HG03457 (cell line): ENCODE results near the gene TBXAS1.
"Not testable (repeated sequence)": the region's sequence is repeated elsewhere in the genome, so short reads cannot be mapped to it uniquely, and the experiment has no call there.

Experiments
- ATAC-seq: cut with Tn5 transposase; IDR thresholded peaks from one replicate; pipeline ENCODE4 v1.9.1; 2021; ENCODE audit warnings: moderate number of reproducible peaks; ENCODE audit not compliant: unreplicated experiment

Gene TBXAS1

DNA sequence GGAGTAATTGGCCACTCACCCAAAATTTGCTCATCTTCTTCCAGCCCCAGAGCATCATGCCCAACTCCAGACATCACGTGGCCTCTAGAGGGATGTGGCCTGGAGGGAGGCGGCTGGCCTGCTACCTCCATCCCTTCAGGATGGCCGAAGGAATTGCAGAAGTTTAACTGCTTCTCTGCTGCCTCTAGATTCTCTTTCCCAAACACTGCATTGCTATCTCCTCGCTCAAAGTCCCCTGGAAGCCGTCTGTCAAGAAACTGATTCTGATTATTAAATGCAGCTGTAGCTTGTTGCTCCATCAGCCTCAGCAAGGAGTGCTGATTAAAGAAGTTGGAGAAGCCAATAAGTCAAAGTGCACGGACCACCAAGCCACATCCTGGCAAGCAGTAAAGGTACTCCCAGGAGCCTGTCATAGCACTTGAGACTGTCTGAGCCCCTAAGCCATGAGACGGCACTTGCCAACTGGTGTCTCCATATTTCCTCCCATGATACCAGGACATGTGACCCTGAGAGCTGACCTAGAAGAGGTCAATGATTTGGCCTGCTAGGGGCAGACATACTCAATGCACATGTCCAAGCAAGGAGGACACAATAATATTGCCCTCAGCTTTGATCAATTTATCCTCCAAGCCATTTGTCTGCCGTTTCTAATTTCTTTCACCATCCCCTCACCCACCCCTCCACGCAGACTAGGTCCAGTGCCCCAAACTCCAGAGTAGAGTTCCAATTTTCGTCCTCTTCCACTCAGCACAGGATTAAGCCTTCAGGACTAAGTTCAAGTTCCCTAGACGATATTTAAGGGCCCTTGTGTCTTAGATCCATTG, 84.2 kb downstream of the TBXAS1 start:
- ATAC-seq = no peak

DNA sequence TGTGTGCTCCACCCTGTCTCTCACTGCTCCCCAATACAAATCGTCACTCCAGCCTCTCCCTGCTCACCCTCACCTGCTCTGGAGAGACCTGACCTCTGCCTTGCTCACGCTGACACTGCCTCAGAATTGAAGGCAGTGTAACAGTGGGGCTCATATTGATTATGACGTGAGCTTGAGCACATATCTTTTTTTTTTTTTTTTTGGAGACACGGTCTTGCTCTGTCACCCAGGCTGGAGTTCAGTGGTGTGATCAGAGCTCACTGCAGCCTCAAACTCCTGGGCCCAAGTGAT, 84.7 kb downstream of the TBXAS1 start:
- no peak for ATAC-seq

GRCh38 chr7:139914306-139915267, 85.5 kb downstream of the TBXAS1 start:
- no peak for ATAC-seq

DNA sequence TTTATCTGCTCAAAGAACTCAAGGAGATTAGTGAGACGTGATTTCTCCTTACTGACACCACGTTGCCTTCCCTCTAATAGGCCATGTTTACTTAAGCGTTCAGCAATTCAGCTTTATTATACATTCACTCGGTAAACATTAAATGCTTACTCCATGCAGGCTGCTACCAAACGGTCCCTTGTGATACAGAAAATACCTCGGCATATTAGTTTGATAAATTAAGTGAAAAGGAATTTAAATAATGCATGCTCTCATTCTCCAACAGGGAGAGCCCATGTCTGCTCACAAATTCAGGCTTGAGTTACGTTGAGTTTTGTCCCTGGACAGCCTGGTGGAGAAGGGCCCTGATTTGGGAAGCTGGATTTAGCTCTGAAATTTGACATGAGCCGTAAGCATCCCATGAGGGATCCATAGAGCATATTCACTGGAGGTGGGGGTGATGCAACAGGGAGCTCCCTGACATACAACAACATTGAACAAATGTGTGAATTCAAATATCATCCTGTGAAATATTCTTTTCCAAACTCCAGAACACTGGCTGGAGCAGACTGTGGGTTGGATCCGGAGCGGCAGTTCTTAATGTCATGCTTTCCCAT, 86.3 kb downstream of the TBXAS1 start:
- ATAC-seq = no peak

DNA sequence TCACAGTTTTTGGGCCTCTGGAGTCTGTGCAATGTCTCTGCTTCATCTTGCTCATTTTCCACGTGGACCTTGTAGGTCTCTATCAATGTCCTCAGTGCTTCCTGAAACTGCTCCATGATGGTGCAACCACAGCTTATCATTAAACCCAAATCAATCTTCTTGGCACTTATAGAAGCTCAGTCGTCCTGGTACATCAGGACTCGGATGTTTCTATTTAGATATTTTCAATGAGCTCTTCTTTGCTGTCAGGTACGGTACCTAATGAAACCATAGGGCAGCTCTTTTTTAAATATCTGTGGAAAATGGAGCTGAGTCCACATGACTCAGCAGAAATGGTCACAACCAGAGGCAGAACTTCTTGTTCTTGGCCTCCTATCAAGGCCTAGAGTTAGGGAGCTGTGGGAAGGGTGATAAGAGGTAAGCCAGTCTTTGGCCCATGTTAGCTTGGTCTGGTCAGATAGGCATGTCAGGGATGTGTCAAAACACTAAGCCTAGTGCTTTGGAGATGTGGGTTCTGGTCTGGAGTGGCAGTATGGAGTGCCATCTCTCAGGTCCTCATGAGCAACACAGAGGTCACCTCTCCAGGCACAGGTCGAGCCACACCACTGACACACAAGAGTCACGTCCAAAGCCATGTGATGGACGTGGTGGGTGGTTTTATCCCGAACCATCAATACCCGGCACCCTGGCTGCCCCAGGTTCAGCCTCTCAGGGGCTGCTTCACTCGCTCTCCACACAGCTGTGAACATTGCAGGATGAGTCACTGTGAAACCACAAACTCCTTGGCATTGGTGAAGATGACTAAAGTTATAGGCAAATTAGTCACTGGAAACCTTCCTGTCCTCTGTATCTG, 87.0 kb downstream of the TBXAS1 start:
- peak; percentile 82 for ATAC-seq

DNA sequence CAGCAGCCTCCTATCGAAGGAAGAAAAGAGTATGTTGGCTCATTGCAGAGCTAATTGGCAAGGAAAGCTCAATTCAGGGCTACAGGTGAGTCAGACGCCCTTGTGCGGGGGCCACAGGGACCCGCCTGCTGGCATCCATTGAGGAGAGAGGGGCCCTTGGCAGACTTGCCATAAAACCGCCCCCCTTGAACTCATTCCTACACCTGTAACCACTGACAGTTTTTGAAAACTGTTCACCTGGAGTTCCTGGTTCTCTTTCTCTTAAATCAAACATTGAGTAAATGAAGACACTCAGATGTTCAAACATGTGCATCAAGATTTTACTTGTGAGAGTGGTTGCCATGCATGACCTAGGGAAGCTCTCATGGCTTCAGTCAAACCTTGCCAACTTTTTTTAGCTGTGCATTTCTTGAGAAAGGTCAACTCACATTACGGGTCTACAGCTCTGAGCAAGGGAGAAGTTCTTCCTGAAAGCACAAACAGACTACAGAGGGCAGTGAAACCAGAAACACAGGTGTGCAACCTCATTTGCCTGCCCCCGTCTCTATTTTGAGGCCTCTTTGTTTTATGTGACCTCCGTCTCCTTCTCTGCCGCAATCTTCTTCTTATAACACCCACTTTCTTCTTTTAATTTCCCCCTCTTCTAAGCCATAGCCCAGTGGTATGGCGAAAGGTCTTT, 87.8 kb downstream of the TBXAS1 start:
- ATAC-seq = peak; percentile 55

DNA sequence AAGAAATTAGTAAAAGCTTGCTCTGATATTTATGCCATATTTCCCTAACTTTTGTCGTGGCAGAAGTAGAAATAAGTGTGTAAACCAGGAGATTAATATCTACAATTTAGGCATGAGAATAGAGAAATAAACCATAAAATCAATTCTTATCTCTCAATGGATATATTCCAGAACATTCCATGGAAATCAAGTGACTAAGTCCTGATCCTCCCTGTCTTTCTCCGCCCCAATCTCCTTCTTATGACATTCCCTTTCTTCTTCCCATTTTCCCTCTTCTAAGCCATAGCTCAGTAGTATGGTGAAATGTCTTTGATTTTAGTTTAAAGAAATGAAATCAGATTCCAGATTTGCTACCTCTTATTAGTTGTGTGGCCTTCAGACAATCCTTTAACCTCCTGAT, 88.8 kb downstream of the TBXAS1 start:
- ATAC-seq = no peak

GRCh38 chr7:139918480-139918879, 89.4 kb downstream of the TBXAS1 start:
- ATAC-seq = no peak

DNA sequence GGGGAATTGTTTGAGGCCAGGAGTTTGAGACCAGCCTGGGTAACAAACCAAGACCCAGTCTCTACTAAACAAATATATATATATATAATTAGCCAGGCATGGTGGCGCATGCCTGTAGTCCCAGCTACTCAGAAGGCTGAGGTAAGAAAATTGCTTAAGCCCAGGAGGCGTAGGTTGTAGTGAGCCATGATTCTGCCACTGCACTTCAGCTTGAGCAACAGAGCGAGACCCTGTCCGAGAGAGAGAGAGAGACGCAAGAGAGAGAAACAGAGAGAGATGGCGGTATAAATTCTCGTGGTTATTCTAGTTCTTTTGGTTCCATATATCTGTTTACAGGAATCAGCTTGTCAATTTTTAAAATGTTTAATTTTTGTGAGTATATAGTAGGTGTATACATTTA, 94.0 kb downstream of the TBXAS1 start:
- no peak for ATAC-seq

DNA sequence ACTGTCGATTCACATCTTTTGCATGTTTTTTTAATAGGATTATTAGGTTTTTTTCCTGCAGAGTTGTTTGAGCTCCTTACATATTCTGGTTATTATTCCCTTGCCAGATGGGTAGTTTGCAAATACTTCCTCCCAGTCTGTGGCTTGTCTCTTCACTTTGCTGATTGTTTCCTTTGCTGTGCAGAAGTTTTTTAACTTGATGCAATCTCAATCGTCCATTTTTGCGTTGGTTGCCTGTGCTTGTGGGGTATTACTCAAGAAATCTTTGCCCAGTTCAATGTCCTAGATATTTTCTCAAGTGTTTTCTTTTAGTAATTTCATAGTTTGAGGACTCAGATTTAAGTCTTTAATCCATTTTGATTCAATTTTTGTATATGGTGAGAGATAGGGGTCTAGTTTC, 95.4 kb downstream of the TBXAS1 start:
- no peak for ATAC-seq

- ATAC-seq = not testable (repeated sequence)
Observed at GRCh38 chr7:139929221-139929620, 100.2 kb downstream of the TBXAS1 start.

DNA sequence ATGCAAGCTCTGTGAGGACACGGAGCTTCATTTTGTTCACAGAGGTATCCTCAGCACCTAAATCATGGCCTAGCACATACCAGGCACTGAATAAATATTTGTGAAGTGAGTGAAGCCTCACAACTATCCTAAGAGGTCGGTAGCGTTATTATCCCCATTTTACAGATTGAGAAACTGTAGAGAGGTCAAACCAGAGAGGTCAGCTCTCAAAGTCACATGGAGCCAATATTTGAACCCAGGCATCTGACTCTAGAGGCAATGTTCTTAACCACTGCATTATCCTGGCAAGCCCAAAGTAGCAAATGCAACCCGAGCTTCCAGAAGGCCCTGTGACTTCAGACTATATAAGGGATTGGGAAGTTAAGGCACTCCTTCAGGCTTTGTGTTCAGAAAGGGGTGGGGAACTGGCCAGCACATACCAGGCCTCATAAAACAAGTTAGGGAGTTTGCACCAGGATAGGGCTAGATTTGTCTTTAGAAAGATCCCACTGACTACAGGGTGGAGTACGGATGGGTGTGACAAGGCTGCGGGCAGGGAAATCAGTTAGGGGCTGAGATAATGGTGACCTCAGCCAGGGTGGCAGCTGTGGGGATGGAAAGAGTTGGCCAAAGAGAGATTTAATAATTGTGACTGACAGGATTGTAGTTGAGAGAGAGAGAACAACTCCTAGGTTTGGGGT, 101.4 kb downstream of the TBXAS1 start:
- ATAC-seq = no peak

DNA sequence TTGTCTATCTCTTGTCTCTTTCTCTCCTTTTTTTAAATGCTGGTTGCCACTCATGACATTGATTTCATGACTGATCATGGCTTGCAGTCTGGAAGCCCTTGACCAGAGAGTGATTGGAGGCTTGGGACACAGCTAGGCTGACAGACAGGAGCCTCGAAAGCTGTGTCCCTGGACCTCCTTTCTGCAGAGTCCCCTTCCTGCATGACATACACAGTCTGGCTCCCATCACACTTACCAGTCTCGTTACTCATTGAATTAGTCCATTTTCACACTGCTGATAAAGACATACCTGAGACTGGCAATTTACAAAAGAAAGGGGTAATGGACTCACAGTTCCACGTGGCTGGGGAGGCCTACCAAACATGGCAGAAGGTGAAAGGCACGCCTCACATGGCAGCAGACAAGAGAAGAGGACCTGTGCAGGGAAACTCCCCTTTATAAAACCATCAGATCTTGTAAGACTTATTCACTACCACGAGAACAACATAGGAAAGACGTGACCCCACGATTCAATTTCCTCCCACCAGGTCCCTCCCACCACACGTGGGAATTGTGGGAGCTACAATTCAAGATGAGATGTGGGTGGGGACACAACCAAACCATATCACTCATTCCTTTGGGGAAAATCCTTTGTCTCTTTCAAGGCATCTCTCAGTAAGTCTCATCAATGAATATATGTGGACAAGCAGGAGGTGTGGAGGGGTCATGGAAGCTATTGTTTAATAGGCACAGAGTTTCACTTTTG, 102.3 kb downstream of the TBXAS1 start:
- ATAC-seq = no peak

DNA sequence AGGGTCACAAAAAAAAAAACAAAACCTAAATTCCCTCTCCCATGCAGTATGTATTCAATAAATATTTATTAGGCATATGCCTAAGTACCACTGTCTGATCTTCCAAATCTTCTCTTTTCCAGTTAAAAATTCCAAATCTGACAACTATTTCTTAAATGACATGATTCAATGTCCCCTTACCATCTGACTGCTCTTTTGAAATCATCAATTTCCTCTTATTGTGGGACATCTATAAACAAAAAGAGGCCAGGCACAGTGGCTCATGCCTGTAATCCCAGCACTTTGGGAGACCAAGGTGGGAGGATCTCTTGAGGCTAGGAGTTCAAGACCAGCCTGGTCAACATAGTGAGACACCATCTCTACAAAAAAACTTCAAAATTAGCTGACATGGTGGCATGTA, 103.5 kb downstream of the TBXAS1 start:
- ATAC-seq = no peak

GRCh38 chr7:139936760-139937310, 107.8 kb downstream of the TBXAS1 start:
- ATAC-seq = no peak

GRCh38 chr7:139937715-139938114, 108.7 kb downstream of the TBXAS1 start:
- ATAC-seq = no peak

DNA sequence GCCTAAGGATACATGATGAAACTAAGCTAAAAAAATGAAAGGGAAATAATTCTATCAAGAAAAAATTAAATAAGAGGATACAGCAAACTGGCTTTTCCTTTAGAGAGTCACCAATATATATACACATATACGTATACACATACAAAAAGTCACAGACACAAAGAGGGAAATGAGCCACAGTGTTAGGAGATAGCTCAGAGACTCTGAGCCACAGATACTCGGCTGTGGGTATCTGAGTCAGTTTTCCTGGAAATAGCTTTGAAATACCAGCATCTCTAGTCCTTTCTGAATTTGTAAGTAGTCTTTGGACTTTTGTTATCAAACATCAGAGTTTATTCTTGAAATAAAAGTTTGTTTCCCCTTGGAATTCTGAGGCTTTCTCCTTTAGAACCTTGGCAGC, 111.8 kb downstream of the TBXAS1 start:
- no peak for ATAC-seq

DNA sequence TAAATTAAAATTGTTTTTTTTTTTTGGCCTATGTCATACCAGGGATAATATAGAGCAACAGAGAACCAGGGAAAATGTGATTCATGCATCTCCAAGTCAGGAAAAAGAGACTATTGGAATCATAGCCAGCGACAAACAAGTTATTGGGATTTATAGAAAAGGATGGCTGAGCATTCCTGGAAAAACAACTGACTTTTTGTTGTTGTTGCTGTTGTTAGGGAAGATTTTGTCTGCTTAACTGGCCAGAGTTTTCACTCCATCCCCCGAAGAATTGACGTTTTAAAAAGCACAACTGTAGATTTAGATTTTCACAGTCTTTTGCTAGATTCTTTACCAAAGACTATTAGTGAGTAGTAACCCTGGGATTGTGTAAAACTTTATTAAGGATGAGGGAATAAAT, 112.4 kb downstream of the TBXAS1 start:
- ATAC-seq = no peak

GRCh38 chr7:139941866-139942265, 112.8 kb downstream of the TBXAS1 start:
- ATAC-seq = no peak
